HFFc6 (cell line): Measurements from ENCODE around the gene LBP. TPM values are rescaled to one million over a fixed set of nuclear protein-coding genes. Genes with fewer than 3 reads are reported as not detected.
"Not testable (repeated sequence)": the region's sequence is repeated elsewhere in the genome, so short reads cannot be mapped to it uniquely, and the experiment has no call there.

Experiments used
- DNase-seq: peaks from one replicate; pipeline ENCODE4 v3.0.0-alpha.2; 2018
- H3K27ac Mint-ChIP-seq: 2 replicates; pipeline ENCODE4 v1.8.0; 2020; ENCODE audit warnings: mild to moderate bottlenecking, mixed read lengths
- H3K27me3 Mint-ChIP-seq: 2 replicates; pipeline ENCODE4 v1.8.0; 2021; ENCODE audit warnings: mild to moderate bottlenecking, moderate library complexity, mixed read lengths; ENCODE audit not compliant: insufficient read depth
- H3K36me3 Mint-ChIP-seq: 2 replicates; pipeline ENCODE4 v1.8.0; 2021; ENCODE audit warnings: low read depth, mixed read lengths
- H3K4me1 Mint-ChIP-seq: 2 replicates; pipeline ENCODE4 v1.8.0; 2020; ENCODE audit warnings: low read depth, mixed read lengths
- H3K4me3 Mint-ChIP-seq: 2 replicates; pipeline ENCODE4 v1.8.0; 2020; ENCODE audit warnings: mild to moderate bottlenecking, moderate library complexity, mixed read lengths
- H3K9me3 Mint-ChIP-seq: 2 replicates; pipeline ENCODE4 v1.8.0; 2020; ENCODE audit warnings: mild to moderate bottlenecking, mixed read lengths
- total RNA-seq, 6 experiments: library from RNA; stranded (reverse); fragmentation: NEBNext Ultra II Directional; extraction: Animal tissue kit (Norgen Biotek cat#: 25700); gene quantifications; 2 replicates in 1 of 6; 3 replicates in 5 of 6; pipeline ENCODE4 v1.2.3, GENCODE V29; 2021
- TF ChIP-seq, protein P1 (sequence below): fragments of 200-600 bp; sonication (generic); IDR thresholded peaks from 2 replicates; pipeline ENCODE4 v1.5.0; 2021; ENCODE audit warnings: antibody characterized with exemption, mild to moderate bottlenecking

Gene LBP
- total RNA-seq, 6 experiments from 2014 or later = not detected

DNA sequence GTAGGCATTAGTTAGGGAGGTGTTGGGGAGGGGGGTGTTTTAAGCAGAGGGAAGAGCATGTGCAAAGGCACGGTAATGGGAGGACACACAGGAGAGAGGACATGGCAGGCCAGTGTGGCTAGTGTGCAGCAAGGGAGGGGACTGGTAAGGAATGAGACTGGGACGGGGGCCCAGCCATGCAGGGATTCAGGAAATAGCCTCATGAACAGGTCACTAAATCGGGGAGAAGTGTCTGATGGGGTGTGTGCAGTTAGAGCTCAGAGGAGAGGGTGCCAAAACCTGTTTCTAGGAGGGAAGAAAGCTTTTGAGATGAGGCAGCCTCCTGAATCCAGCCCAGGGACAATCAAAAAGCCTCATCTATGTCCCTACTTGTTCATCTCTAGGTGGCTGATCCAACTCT is 34.8 kb upstream of the LBP start:
- H3K36me3 Mint-ChIP-seq = no peaks in the 10 kb centered on the region
- H3K4me1 Mint-ChIP-seq = peaks cover 26% of the 10 kb centered on the region
- no peaks in the 10 kb centered on the region for H3K9me3 Mint-ChIP-seq
- H3K27ac Mint-ChIP-seq = no peak overlapping the region
- no peak overlapping the region for H3K4me3 Mint-ChIP-seq
- TF ChIP-seq, protein P1, sequence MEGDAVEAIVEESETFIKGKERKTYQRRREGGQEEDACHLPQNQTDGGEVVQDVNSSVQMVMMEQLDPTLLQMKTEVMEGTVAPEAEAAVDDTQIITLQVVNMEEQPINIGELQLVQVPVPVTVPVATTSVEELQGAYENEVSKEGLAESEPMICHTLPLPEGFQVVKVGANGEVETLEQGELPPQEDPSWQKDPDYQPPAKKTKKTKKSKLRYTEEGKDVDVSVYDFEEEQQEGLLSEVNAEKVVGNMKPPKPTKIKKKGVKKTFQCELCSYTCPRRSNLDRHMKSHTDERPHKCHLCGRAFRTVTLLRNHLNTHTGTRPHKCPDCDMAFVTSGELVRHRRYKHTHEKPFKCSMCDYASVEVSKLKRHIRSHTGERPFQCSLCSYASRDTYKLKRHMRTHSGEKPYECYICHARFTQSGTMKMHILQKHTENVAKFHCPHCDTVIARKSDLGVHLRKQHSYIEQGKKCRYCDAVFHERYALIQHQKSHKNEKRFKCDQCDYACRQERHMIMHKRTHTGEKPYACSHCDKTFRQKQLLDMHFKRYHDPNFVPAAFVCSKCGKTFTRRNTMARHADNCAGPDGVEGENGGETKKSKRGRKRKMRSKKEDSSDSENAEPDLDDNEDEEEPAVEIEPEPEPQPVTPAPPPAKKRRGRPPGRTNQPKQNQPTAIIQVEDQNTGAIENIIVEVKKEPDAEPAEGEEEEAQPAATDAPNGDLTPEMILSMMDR = no peak
- peaks cover 17% of the 10 kb centered on the region for H3K27me3 Mint-ChIP-seq
- no peak for DNase-seq

DNA sequence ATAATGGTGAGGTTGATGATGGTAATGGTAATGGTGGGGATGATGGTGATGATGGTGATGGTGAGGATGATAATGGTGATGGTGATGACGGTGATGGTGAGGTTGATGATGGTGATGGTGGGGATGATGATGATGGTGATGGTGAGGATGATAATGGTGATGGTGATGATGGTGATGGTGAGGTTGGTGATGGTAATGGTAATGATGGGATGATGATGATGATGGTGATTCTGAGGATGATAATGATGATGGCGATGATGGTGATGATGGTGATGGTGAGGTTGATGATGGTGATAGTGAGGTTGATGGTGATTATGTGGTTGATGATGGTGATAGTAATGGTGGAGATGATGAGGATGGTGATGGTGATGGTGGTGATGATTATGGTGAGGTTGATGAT is 32.6 kb upstream of the LBP start:
- H3K27ac Mint-ChIP-seq = no peak overlapping the region
- no peaks in the 10 kb centered on the region for H3K36me3 Mint-ChIP-seq
- no peak overlapping the region for H3K4me3 Mint-ChIP-seq
- peaks cover 27% of the 10 kb centered on the region for H3K27me3 Mint-ChIP-seq
- TF ChIP-seq, protein P1 = no peak
- H3K4me1 Mint-ChIP-seq = peaks cover 9% of the 10 kb centered on the region
- DNase-seq = no peak
- no peaks in the 10 kb centered on the region for H3K9me3 Mint-ChIP-seq

DNA sequence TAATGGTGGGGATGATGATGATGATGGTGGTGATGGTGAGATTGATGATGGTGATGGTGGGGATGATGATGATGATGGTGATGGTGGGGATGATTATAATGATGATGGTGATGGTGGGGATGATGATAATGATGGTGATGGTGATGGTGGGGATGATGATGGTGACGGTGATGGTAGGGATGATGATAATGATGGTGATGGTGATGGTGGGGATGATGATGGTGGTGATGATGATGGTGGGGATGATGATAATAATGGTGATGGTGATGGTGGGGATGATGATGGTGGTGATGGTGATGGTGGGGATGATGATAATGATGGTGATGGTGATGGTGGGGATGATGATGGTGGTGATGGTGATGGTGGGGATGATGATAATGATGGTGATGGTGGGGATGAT is 31.9 kb upstream of the LBP start:
- H3K27ac Mint-ChIP-seq, H3K9me3 Mint-ChIP-seq, H3K4me1 Mint-ChIP-seq, H3K4me3 Mint-ChIP-seq, H3K36me3 Mint-ChIP-seq, DNase-seq: not testable (repeated sequence)
- H3K27me3 Mint-ChIP-seq = peaks cover 27% of the 10 kb centered on the region

DNA sequence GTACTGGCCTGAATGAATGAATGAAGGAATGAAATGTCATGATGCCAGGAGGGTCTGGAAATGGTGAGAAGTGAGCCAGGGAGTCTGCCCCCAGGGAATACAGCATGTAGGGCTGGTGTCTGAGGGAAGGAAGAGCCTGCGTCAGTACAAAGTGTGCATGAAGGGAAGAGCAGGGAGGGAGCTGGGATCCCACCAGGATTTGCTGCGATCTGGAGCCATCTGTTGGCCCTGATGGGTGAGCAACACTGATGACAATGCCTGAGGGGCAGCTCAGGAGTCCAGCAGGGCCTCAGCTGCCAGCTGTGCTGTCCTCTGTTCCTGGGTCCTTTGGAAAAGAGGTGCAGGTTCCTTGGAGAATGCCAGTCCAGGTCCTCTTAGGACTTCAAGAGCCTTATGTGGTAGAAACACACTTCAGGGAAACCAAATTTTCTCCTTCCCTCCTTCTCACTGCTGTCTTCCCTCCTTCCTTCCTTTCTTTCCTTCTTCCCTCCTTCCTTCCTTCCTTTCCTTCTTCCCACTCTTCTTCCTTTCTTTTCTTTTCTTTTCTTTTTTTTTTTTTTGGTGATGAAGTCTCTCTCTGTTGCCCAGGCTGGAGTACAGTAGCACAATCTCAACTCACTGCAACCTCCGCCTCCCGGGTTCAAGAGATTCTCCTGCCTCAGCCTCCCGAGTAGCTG is 30.9 kb upstream of the LBP start:
- Mint-ChIP-seq H3K36me3 (no peaks in the 10 kb centered on the region), H3K27me3 (peaks cover 30% of the 10 kb centered on the region), H3K4me1 (peaks cover 9% of the 10 kb centered on the region), H3K9me3 (no peaks in the 10 kb centered on the region), H3K4me3 (no peak overlapping the region), H3K27ac (no peak overlapping the region)
- TF ChIP-seq, protein P1 = peak; percentile 40; the same call in 1 of the 2 replicates
- DNase-seq = peak; percentile 35

DNA sequence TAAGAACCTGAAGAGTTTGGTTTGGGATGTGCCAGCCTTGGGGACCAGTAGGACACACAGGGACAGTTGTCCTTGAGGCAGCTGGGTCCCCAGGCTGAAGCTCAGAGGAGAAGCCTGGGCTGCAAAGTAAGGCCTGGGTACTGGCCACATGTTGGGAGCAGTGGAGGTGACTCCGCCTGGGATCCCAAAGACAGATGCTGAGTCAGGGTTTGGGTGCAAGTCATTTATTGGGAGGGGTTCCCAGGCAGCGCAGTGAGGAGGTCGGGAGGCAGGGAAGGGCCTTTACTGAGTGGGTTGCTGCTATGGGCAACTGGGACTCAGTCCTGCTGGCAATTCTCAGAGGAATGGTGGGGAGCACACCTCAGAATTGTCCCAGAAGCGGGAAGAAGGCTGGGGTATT is 29.9 kb upstream of the LBP start:
- no peaks in the 10 kb centered on the region for H3K36me3 Mint-ChIP-seq
- no peak overlapping the region for H3K4me3 Mint-ChIP-seq
- H3K27ac Mint-ChIP-seq = no peak overlapping the region
- TF ChIP-seq, protein P1 = no peak
- H3K9me3 Mint-ChIP-seq = no peaks in the 10 kb centered on the region
- H3K4me1 Mint-ChIP-seq = peaks cover 5% of the 10 kb centered on the region
- no peak for DNase-seq
- peaks cover 30% of the 10 kb centered on the region for H3K27me3 Mint-ChIP-seq

DNA sequence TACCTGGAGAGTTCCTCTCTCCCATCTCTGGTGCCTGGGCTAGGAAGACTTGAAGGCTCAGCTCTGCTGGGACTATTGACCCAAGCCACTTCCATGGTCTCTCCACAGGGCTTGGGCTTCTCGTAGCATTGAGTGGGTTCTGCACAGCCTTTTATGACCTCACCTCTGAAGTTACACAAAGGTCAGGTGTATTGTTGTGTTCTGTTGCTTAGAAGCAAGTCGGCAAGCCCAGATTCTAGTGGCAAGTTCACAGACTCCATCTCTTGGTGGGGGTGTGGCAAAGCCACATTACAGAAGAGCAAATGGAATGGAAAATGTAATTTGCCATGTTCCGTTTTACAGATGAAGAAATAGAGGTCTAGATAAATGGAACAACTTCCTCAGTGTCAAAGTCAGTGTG is 28.9 kb upstream of the LBP start:
- no peaks in the 10 kb centered on the region for H3K9me3 Mint-ChIP-seq
- peaks cover 25% of the 10 kb centered on the region for H3K27me3 Mint-ChIP-seq
- H3K27ac Mint-ChIP-seq = no peak overlapping the region
- H3K4me1 Mint-ChIP-seq = peaks cover 6% of the 10 kb centered on the region; the same call in 1 of the 2 replicates
- no peak for DNase-seq
- no peaks in the 10 kb centered on the region for H3K36me3 Mint-ChIP-seq
- no peak overlapping the region for H3K4me3 Mint-ChIP-seq
- TF ChIP-seq, protein P1 = no peak
